Osteoblast (primary cell): ENCODE measurements around the gene PRMT7. TPM values are rescaled to one million over a fixed set of nuclear protein-coding genes. Genes with fewer than 3 reads are reported as not detected.
"Not testable (repeated sequence)": the region's sequence is repeated elsewhere in the genome, so short reads cannot be mapped to it uniquely, and the experiment has no call there.

ENCODE experiments used
- DNase-seq: peaks from one replicate; pipeline ENCODE4 v3.0.0; 2011; ENCODE audit warnings: low spot score, mixed read lengths; ENCODE audit not compliant: insufficient read length; ENCODE audit errors: missing footprints
- H2AFZ ChIP-seq: 2 replicates; pipeline ENCODE4 v1.6.0; 2011; ENCODE audit warnings: mild to moderate bottlenecking, low read length
- H3K27ac ChIP-seq: 2 replicates; pipeline ENCODE4 v1.5.1; 2011; ENCODE audit warnings: mild to moderate bottlenecking, low read depth, low read length, moderate library complexity
- H3K27me3 ChIP-seq: 2 replicates; pipeline ENCODE4 v1.6.0; 2012; ENCODE audit warnings: mild to moderate bottlenecking, control low read depth, inconsistent platforms, low read length, moderate library complexity; ENCODE audit not compliant: insufficient read depth
- H3K36me3 ChIP-seq: 2 replicates; pipeline ENCODE4 v1.5.1; 2011; ENCODE audit warnings: mild to moderate bottlenecking, low read length, control low read depth, moderate library complexity; ENCODE audit not compliant: insufficient read depth
- H3K4me1 ChIP-seq: 2 replicates; pipeline ENCODE4 v1.5.1; 2011; ENCODE audit warnings: mild to moderate bottlenecking, low read length, control low read depth, moderate library complexity; ENCODE audit not compliant: insufficient read depth
- H3K4me2 ChIP-seq: 2 replicates; pipeline ENCODE4 v1.6.0; 2011; ENCODE audit warnings: mild to moderate bottlenecking, low read length; ENCODE audit not compliant: insufficient read depth
- H3K4me3 ChIP-seq: fragments of 200-600 bp; sonication (generic); 3 replicates; pipeline ENCODE4 v1.5.1; 2012; ENCODE audit warnings: mild to moderate bottlenecking, low read length, inconsistent platforms; ENCODE audit not compliant: insufficient read depth
- H3K79me2 ChIP-seq: 2 replicates; pipeline ENCODE4 v1.6.0; 2012; ENCODE audit warnings: mild to moderate bottlenecking, low read length, control low read depth, inconsistent platforms; ENCODE audit not compliant: insufficient read depth
- H3K9me3 ChIP-seq: 2 replicates; pipeline ENCODE4 v1.5.1; 2011; ENCODE audit warnings: low read depth, low read length, control low read depth
- H4K20me1 ChIP-seq: 2 replicates; pipeline ENCODE4 v1.6.0; 2012; ENCODE audit warnings: mild to moderate bottlenecking, low read length, control low read depth; ENCODE audit not compliant: insufficient read depth
- CTCF ChIP-seq: IDR thresholded peaks from 2 replicates; pipeline ENCODE4 v1.5.1; 2011; ENCODE audit warnings: mild to moderate bottlenecking, low read depth, low read length, moderate library complexity; ENCODE audit errors: extremely low read depth
- total RNA-seq: library from RNA; depleted of rRNA; stranded (reverse); fragments of >200 nt; gene quantifications from 2 replicates; pipeline ENCODE4 v1.2.3, GENCODE V29; 2012

The PRMT7 gene
- total RNA-seq, 1 donor, result 36.9 TPM

DNA sequence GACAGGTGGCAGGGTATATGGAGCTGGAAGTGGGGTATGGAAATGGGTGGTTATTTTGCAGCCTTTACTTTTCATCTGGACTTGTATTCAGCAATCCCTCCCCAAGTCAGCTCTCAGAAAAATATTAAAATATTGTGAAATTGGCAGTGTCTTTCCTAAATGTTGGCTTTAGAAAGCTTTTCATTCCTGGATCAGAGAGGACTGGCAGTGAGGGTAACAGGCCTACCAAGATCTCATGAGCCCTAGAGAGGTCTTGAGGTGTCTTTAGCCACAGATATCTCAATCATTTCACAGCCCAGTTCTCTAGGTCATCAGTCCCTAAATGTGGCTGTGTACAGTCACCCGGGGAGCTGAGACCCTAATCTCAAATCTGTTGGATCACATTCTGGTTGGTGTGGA is 22.6 kb upstream of the PRMT7 start:
- H3K4me2 ChIP-seq, result peak overlapping the region; percentile 20
- TF ChIP-seq CTCF, result no peak
- peaks cover 39% of the 10 kb centered on the region for H3K4me1 ChIP-seq
- DNase-seq, result no peak
- peaks cover 70% of the 10 kb centered on the region for H3K79me2 ChIP-seq
- H4K20me1 ChIP-seq, result peaks cover 54% of the 10 kb centered on the region
- H3K27ac ChIP-seq, result peak overlapping the region; percentile 79
- H3K9me3 ChIP-seq, result no peaks in the 10 kb centered on the region
- no peak overlapping the region for H2AFZ ChIP-seq
- H3K27me3 ChIP-seq, result no peaks in the 10 kb centered on the region
- H3K36me3 ChIP-seq, result peaks cover 61% of the 10 kb centered on the region
- H3K4me3 ChIP-seq, result no peak overlapping the region

DNA sequence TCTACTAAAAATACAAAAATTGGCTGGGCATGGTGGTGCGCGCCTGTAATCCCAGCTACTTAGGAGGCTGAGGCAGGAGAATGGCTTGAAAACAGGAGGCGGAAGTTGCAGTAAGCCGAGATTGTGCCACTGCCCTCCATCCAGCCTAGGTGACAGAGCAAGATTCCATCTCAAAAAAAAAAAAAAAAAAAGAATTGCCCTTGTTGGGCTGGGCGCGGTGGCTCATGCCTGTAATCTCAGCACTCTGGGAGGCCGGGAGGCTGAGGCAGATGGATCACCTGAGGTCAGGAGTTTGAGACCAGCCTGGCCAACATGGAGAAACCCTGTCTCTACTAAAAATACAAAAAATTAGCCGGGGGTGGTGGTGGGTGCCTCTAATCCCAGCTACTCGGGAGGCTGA is 22.0 kb upstream of the PRMT7 start:
- Histone ChIP-seq H3K4me1 (peaks cover 39% of the 10 kb centered on the region), H4K20me1 (peaks cover 50% of the 10 kb centered on the region), H3K27ac (peak overlapping the region; percentile 79), H3K79me2 (peaks cover 69% of the 10 kb centered on the region), H3K36me3 (peaks cover 62% of the 10 kb centered on the region)
- H3K4me2 ChIP-seq, H3K9me3 ChIP-seq, H3K4me3 ChIP-seq, H3K27me3 ChIP-seq, DNase-seq, H2AFZ ChIP-seq: not testable (repeated sequence)

- Histone ChIP-seq H3K79me2 (peaks cover 68% of the 10 kb centered on the region), H2AFZ (no peak overlapping the region), H3K4me2 (no peak overlapping the region), H3K27me3 (no peaks in the 10 kb centered on the region), H3K36me3 (peaks cover 62% of the 10 kb centered on the region), H3K4me1 (peaks cover 39% of the 10 kb centered on the region), H3K27ac (peak overlapping the region; percentile 59), H4K20me1 (peaks cover 52% of the 10 kb centered on the region), H3K9me3 (no peaks in the 10 kb centered on the region), H3K4me3 (no peak overlapping the region)
- TF ChIP-seq CTCF, result no peak
- DNase-seq, result no peak
Measured at GRCh38 chr16:68289202-68289601, 21.6 kb upstream of the PRMT7 start.

DNA sequence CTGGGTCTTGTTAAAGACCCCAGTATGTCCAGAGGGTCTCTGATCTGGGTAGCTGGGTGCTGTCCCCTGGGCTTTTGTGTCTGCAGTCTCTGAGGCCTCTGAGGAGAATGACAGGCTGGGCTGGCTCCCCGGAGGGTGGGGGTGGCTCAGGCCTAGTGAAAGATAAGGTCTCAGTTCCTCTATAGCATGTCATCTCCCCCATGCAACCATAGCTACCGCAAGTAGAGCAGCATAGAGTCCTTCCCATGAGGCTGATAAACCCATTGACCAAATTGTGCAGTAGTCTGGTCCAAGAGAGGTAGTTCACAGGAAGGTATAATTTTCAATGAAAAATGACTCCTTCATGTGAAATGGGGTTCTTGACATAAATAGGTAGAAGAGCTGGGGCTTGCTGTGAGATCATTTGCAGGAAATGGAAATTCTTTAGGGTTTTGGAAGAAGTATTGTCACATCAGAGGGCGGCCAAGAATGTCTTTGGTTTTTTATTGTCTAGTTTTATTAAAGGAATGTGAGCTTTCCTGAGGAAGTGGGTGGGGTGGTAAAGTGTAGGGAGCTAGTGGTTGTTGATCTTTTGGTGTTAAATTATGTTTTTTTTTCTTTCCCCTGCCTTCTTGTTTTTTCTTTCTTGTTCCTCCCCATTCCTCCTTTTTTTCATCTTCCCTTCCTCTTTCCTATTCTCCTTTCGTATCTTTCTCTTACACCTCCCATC is 21.0 kb upstream of the PRMT7 start:
- peaks cover 55% of the 10 kb centered on the region for H4K20me1 ChIP-seq

More for the DNA sequence above, 21.0 kb upstream of the PRMT7 start:
- no peak for TF ChIP-seq CTCF
- H3K4me1 ChIP-seq, result peaks cover 39% of the 10 kb centered on the region
- H3K27ac ChIP-seq, result peak overlapping the region; percentile 59
- H3K9me3 ChIP-seq, result no peaks in the 10 kb centered on the region
- no peak overlapping the region for H2AFZ ChIP-seq
- H3K79me2 ChIP-seq, result peaks cover 67% of the 10 kb centered on the region
- H3K27me3 ChIP-seq, result no peaks in the 10 kb centered on the region
- no peak overlapping the region for H3K4me3 ChIP-seq
- peaks cover 67% of the 10 kb centered on the region for H3K36me3 ChIP-seq
- no peak for DNase-seq
- H3K4me2 ChIP-seq, result peak overlapping the region; percentile 40
